Upper lobe of left lung (tissue), 6 donors: ENCODE results near the gene UBE2Q2. TPM values are rescaled to one million over a fixed set of nuclear protein-coding genes. Genes with fewer than 3 reads are reported as not detected.
"Not testable (repeated sequence)": the region's sequence is repeated elsewhere in the genome, so short reads cannot be mapped to it uniquely, and the experiment has no call there.

Experiments used
- ATAC-seq, 2 donors: fragments of 200-7000 bp; cut with Tn5 transposase; one replicate each; pipeline ENCODE4 v1.9.1; 2022; ENCODE audit warnings: mild to moderate bottlenecking in 2 of 2, moderate library complexity in 2 of 2; ENCODE audit not compliant: low FRiP score in 2 of 2
- DNase-seq, 2 donors: peaks; one replicate each; pipeline ENCODE4 v3.0.0-alpha.2; 2019 to 2020
- H3K27ac ChIP-seq, 4 donors: fragments of 200-600 bp; sonication (generic); one replicate each; pipeline ENCODE4 v1.5.1; 2016 to 2019
- H3K27me3 ChIP-seq, 4 donors: fragments of 200-600 bp; sonication (generic); one replicate each; pipeline ENCODE4 v1.5.1; 2017 to 2019
- H3K36me3 ChIP-seq, 4 donors: fragments of 200-600 bp; sonication (generic); one replicate each; pipeline ENCODE4 v1.5.1; 2016 to 2019
- H3K4me1 ChIP-seq, 4 donors: fragments of 200-600 bp; sonication (generic); one replicate each; pipeline ENCODE4 v1.5.1; 2018 to 2019
- H3K4me3 ChIP-seq, 4 donors: fragments of 200-600 bp; sonication (generic); one replicate each; pipeline ENCODE4 v1.5.1; 2017 to 2019; ENCODE audit warnings: mild to moderate bottlenecking in 2 of 4, moderate library complexity in 1 of 4
- H3K9me3 ChIP-seq, 4 donors: fragments of 200-600 bp; sonication (generic); one replicate each; pipeline ENCODE4 v1.5.1; 2018 to 2019
- CTCF ChIP-seq, 6 experiments: fragments of 450-650 bp in 4 of 6; fragments of 200-600 bp in 2 of 6; sonication (generic) in 2 of 6; IDR thresholded peaks; one replicate each; pipeline ENCODE4 v1.5.1; 2016 to 2019; ENCODE audit warnings: antibody characterized with exemption in 6 of 6
- EP300 ChIP-seq, 4 donors: sonication (generic); formaldehyde crosslinking; IDR thresholded peaks; one replicate each; pipeline ENCODE4 v1.5.1; 2017; ENCODE audit warnings: antibody characterized with exemption in 4 of 4, control low read depth in 2 of 4
- POLR2A ChIP-seq, 4 donors: fragments of 450-650 bp; IDR thresholded peaks; one replicate each; pipeline ENCODE4 v1.5.1; 2016 to 2017; ENCODE audit warnings: antibody characterized with exemption in 4 of 4, mild to moderate bottlenecking in 2 of 4
- POLR2AphosphoS5 ChIP-seq, 2 donors: sonication (generic); formaldehyde crosslinking; IDR thresholded peaks; one replicate each; pipeline ENCODE4 v1.5.1; 2017; ENCODE audit warnings: antibody characterized with exemption in 2 of 2
- WGBS, 2 donors: methylation state at CpG; one replicate each; pipeline ENCODE4 v1.1.5; 2017 to 2018; 5-methylcytosine and 5-hydroxymethylcytosine counted together
- total RNA-seq, 6 donors: library from RNA; depleted of rRNA in 4 of 6; stranded (reverse); fragments of >200 nt in 4 of 6; gene quantifications; one replicate each; pipeline versions ENCODE4 v1.1.0 to v1.2.1, GENCODE V29; 2016 to 2021
- donor health status: DM: no; HTN: no; CAD: no; lungs with moderate emphysema.
- donor health status: DM: no; HTN: yes; CAD: no; lungs with severe emphysema.

The UBE2Q2 gene
- total RNA-seq, 6 donors from 2014 or later: 16.5 to 37.7 (median 29.3) TPM

DNA sequence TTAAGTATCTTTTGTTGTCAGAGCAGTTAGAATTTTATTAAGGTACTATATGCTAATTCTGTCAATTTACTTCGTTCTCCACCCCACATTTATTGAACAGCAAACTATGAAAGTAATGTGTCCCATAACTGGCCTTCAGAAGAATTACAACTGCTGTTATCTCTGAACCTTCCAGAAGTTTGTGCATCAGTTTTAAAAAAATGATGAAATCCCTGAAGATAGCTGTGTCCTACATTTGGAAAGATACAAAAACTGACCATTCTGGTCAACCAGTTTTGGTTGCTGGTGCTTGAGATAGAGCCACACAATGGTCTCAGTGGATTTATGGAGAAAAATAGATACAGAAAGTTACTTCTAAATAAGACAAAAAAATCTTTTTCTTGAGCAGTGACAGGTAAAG is 5.9 kb downstream of the UBE2Q2 start:
- no peak for TF ChIP-seq POLR2AphosphoS5 (IDR thresholded peaks at IDR 0.05)
- no peak for TF ChIP-seq CTCF (IDR thresholded peaks at IDR 0.05)
- no peak for TF ChIP-seq POLR2A (IDR thresholded peaks at IDR 0.05)
- TF ChIP-seq EP300 (IDR thresholded peaks at IDR 0.05): no peak
- H3K4me3 ChIP-seq: no peak overlapping the region
- WGBS, 2 donors: 94 to 100% methylated on average over 1 of the region's 1 CpG
- DNase-seq (no peak), ATAC-seq (no peak)
- H3K27ac ChIP-seq: no peak overlapping the region
- H3K9me3 ChIP-seq: no peaks in the 10 kb centered on the region
- H3K36me3 ChIP-seq: peaks cover 0 to under 1% (median 0%) of the 10 kb centered on the region in 4 donors
- peaks cover 17 to 35% (median 25%) of the 10 kb centered on the region in 4 donors for H3K4me1 ChIP-seq
- H3K27me3 ChIP-seq: no peaks in the 10 kb centered on the region

- no peak for ATAC-seq
- H3K9me3 ChIP-seq: no peaks in the 10 kb centered on the region
- H3K27ac ChIP-seq: no peak overlapping the region
- no peak overlapping the region for H3K4me3 ChIP-seq
- peaks cover 4 to 20% (median 12%) of the 10 kb centered on the region in 4 donors for H3K4me1 ChIP-seq
- no peak for DNase-seq
- 93 to 95% methylated on average over 2 of the region's 2 CpGs for whole genome bisulfite sequencing, 2 donors
- no peaks in the 10 kb centered on the region for H3K27me3 ChIP-seq
- TF ChIP-seq CTCF (IDR thresholded peaks at IDR 0.05) (no peak), POLR2AphosphoS5 (IDR thresholded peaks at IDR 0.05) (no peak), POLR2A (IDR thresholded peaks at IDR 0.05) (no peak), EP300 (IDR thresholded peaks at IDR 0.05) (no peak)
- peaks cover 0 to 10% (median 6%) of the 10 kb centered on the region in 4 donors for H3K36me3 ChIP-seq
Measured at GRCh38 chr15:75850708-75851107, 7.5 kb downstream of the UBE2Q2 start.

GRCh38 chr15:75851566-75851965 is 8.3 kb downstream of the UBE2Q2 start:
- ATAC-seq, H3K9me3 ChIP-seq, H3K27me3 ChIP-seq, H3K27ac ChIP-seq, H3K4me3 ChIP-seq, DNase-seq: not testable (repeated sequence)
- Histone ChIP-seq H3K36me3 (peaks cover 0 to 17% (median 8%) of the 10 kb centered on the region in 4 donors), H3K4me1 (peaks cover 4 to 11% (median 8%) of the 10 kb centered on the region in 4 donors)
- WGBS, 2 donors: 91 to 92% methylated on average over 4 of the region's 4 CpGs

DNA sequence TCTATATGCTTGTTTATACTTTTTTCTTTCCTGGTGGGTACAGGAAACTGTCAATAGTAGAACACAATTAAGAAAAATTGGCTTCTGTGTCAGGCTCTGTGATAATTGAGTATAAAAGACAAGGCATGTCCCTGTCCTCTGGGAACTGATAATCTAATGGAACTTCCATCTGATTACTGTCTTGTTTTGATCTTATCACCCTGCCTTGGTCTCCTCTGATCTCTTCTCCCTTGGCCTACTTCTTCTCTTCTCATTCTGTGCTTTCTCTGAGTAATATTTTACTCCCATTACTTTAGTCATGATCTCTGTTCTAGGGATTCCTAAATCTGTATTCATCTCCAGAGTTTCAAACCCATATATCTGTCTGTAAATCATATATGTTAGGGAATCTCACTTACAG is 14.6 kb downstream of the UBE2Q2 start:
- DNase-seq (no peak), ATAC-seq (no peak)
- Histone ChIP-seq H3K9me3 (no peaks in the 10 kb centered on the region), H3K27me3 (no peaks in the 10 kb centered on the region), H3K4me3 (no peak overlapping the region), H3K27ac (no peak overlapping the region), H3K4me1 (no peaks in the 10 kb centered on the region), H3K36me3 (peaks cover 0 to 24% (median 8%) of the 10 kb centered on the region in 4 donors)
- TF ChIP-seq POLR2A (IDR thresholded peaks at IDR 0.05) (no peak), CTCF (IDR thresholded peaks at IDR 0.05) (no peak), EP300 (IDR thresholded peaks at IDR 0.05) (no peak), POLR2AphosphoS5 (IDR thresholded peaks at IDR 0.05) (no peak)

GRCh38 chr15:75861750-75862402 is 18.6 kb downstream of the UBE2Q2 start:
- 91 to 95% methylated on average over 6 of the region's 6 CpGs for WGBS, 2 donors
- ATAC-seq: no peak
- Histone ChIP-seq H3K27ac (no peak overlapping the region), H3K4me3 (no peak overlapping the region), H3K4me1 (no peaks in the 10 kb centered on the region), H3K27me3 (no peaks in the 10 kb centered on the region), H3K36me3 (peaks cover 0 to 4% (median 0%) of the 10 kb centered on the region in 4 donors), H3K9me3 (no peaks in the 10 kb centered on the region)
- TF ChIP-seq CTCF (IDR thresholded peaks at IDR 0.05) (no peak), EP300 (IDR thresholded peaks at IDR 0.05) (no peak), POLR2A (IDR thresholded peaks at IDR 0.05) (no peak), POLR2AphosphoS5 (IDR thresholded peaks at IDR 0.05) (no peak)
- DNase-seq: no peak
